Loucy (cell line): ENCODE data around the gene TTC39C.

Source experiments
- H2AFZ ChIP-seq: fragments of 200-600 bp; sonication (generic); 2 replicates; pipeline ENCODE4 v1.6.0; 2016; ENCODE audit warnings: antibody characterized with exemption, mild to moderate bottlenecking, low read length, moderate library complexity
- H3F3A ChIP-seq: fragments of 200-600 bp; 2 replicates; pipeline ENCODE4 v1.6.0; 2016; ENCODE audit warnings: antibody characterized with exemption, low read depth, mild to moderate bottlenecking
- H3K27me3 ChIP-seq: fragments of 200-600 bp; sonication (generic); 2 replicates; pipeline ENCODE4 v1.6.1; 2014; ENCODE audit warnings: low read length, mild to moderate bottlenecking; ENCODE audit not compliant: insufficient read depth, poor library complexity, severe bottlenecking
- H3K36me3 ChIP-seq: fragments of 200-600 bp; sonication (generic); 2 replicates; pipeline ENCODE4 v1.6.1; 2016; ENCODE audit warnings: low read length; ENCODE audit not compliant: insufficient read depth
- H3K4me1 ChIP-seq: fragments of 200-600 bp; sonication (generic); 2 replicates; pipeline ENCODE4 v1.5.1; 2014; ENCODE audit warnings: low read length, mild to moderate bottlenecking; ENCODE audit not compliant: insufficient read depth, poor library complexity, severe bottlenecking
- H3K4me2 ChIP-seq: fragments of 200-600 bp; sonication (generic); 2 replicates; pipeline ENCODE4 v1.6.0; 2014; ENCODE audit warnings: antibody characterized with exemption, low read length, low read depth, mild to moderate bottlenecking; ENCODE audit not compliant: poor library complexity, severe bottlenecking
- H3K4me3 ChIP-seq: fragments of 200-600 bp; sonication (generic); 2 replicates; pipeline ENCODE4 v1.5.1; 2014; ENCODE audit warnings: low read length, mild to moderate bottlenecking, mixed read lengths; ENCODE audit not compliant: poor library complexity, severe bottlenecking
- H3K79me2 ChIP-seq: fragments of 200-600 bp; sonication (generic); 2 replicates; pipeline ENCODE4 v1.6.1; 2014; ENCODE audit warnings: low read length; ENCODE audit not compliant: insufficient read depth
- H3K9ac ChIP-seq: fragments of 200-600 bp; sonication (generic); 2 replicates; pipeline ENCODE4 v1.6.0; 2014; ENCODE audit warnings: mild to moderate bottlenecking, low read depth, low read length, moderate library complexity; ENCODE audit not compliant: poor library complexity, severe bottlenecking
- H3K9me2 ChIP-seq: fragments of 200-600 bp; sonication (generic); replicated peaks from 2 replicates; pipeline ENCODE4 v1.6.1; 2016; ENCODE audit warnings: low read depth, low read length, mixed read lengths
- H3K9me3 ChIP-seq: fragments of 200-600 bp; sonication (generic); 2 replicates; pipeline ENCODE4 v1.6.1; 2014; ENCODE audit warnings: mild to moderate bottlenecking, antibody characterized with exemption, low read length, low read depth; ENCODE audit not compliant: insufficient read depth
- H4K20me1 ChIP-seq: fragments of 200-600 bp; sonication (generic); 2 replicates; pipeline ENCODE4 v1.6.0; 2014; ENCODE audit warnings: antibody characterized with exemption, low read length, mild to moderate bottlenecking; ENCODE audit not compliant: insufficient read depth, poor library complexity, severe bottlenecking
- CTCF ChIP-seq: fragments of 200-600 bp; sonication (generic); conservative IDR thresholded peaks from 2 replicates; pipeline ENCODE4 v1.5.1; 2014; ENCODE audit warnings: mild to moderate bottlenecking, antibody characterized with exemption, low read length
- EZH2phosphoT487 ChIP-seq: fragments of 200-600 bp; IDR thresholded peaks from 2 replicates; pipeline ENCODE4 v1.6.1; 2018; ENCODE audit warnings: antibody characterized with exemption, mild to moderate bottlenecking, moderate library complexity, borderline replicate concordance

The TTC39C gene

GRCh38 chr18:23977103-23977502, 37.5 kb upstream of the TTC39C start:
- no peak overlapping the region for H2AFZ ChIP-seq
- no peak for TF ChIP-seq EZH2phosphoT487
- no peak for TF ChIP-seq CTCF
- no peaks in the 10 kb centered on the region for H3K79me2 ChIP-seq
- no peak overlapping the region for H3K4me2 ChIP-seq
- H3F3A ChIP-seq = no peaks in the 10 kb centered on the region
- H4K20me1 ChIP-seq = no peaks in the 10 kb centered on the region
- H3K9me2 ChIP-seq = no peaks in the 10 kb centered on the region
- H3K9me3 ChIP-seq = no peaks in the 10 kb centered on the region
- no peaks in the 10 kb centered on the region for H3K4me1 ChIP-seq
- no peak overlapping the region for H3K9ac ChIP-seq
- no peak overlapping the region for H3K4me3 ChIP-seq
- no peaks in the 10 kb centered on the region for H3K27me3 ChIP-seq
- H3K36me3 ChIP-seq = no peaks in the 10 kb centered on the region

- H4K20me1 ChIP-seq = no peaks in the 10 kb centered on the region
- TF ChIP-seq EZH2phosphoT487 (no peak), CTCF (no peak)
These were observed 36.7 kb upstream of the TTC39C start for GRCh38 chr18:23977719-23978483.

GRCh38 chr18:23981369-23981980, 33.1 kb upstream of the TTC39C start:
- H3K4me3 ChIP-seq = no peak overlapping the region
- no peaks in the 10 kb centered on the region for H3K4me1 ChIP-seq
- H2AFZ ChIP-seq = no peak overlapping the region
- no peak overlapping the region for H3K9ac ChIP-seq
- no peaks in the 10 kb centered on the region for H3K36me3 ChIP-seq
- no peak overlapping the region for H3K4me2 ChIP-seq
- H3K9me2 ChIP-seq = no peaks in the 10 kb centered on the region
- H3K9me3 ChIP-seq = no peaks in the 10 kb centered on the region
- no peak for TF ChIP-seq EZH2phosphoT487
- TF ChIP-seq CTCF = no peak
- no peaks in the 10 kb centered on the region for H3F3A ChIP-seq
- no peaks in the 10 kb centered on the region for H4K20me1 ChIP-seq
- H3K79me2 ChIP-seq = no peaks in the 10 kb centered on the region
- no peaks in the 10 kb centered on the region for H3K27me3 ChIP-seq

More at GRCh38 chr18:23977719-23978483, 36.7 kb upstream of the TTC39C start:
- H3K79me2 ChIP-seq = no peaks in the 10 kb centered on the region
- no peak overlapping the region for H3K9ac ChIP-seq
- H3K9me2 ChIP-seq = no peaks in the 10 kb centered on the region
- no peak overlapping the region for H2AFZ ChIP-seq
- H3K27me3 ChIP-seq = no peaks in the 10 kb centered on the region
- no peaks in the 10 kb centered on the region for H3K36me3 ChIP-seq
- H3K4me2 ChIP-seq = no peak overlapping the region
- no peaks in the 10 kb centered on the region for H3K4me1 ChIP-seq
- no peaks in the 10 kb centered on the region for H3K9me3 ChIP-seq
- H3F3A ChIP-seq = no peaks in the 10 kb centered on the region
- no peak overlapping the region for H3K4me3 ChIP-seq
